IMR-90 (cell line): ENCODE measurements around the gene TBX10. TPM values are rescaled to one million over a fixed set of nuclear protein-coding genes. Genes with fewer than 3 reads are reported as not detected.

Source experiments
- ATAC-seq: fragments of 200-7000 bp; cut with Tn5 transposase; 2 replicates; pipeline ENCODE4 v1.9.1; 2020; ENCODE audit warnings: low read depth, mild to moderate bottlenecking, moderate library complexity
- BruUV-seq: library from RNA; stranded (reverse); fragments of 400-500 nt; replicated peaks from 2 replicates; lab custom pipeline; 2021; lab: Mats Ljungman, UMichigan
- CTCF ChIA-PET: fragments of 300-600 bp; formaldehyde crosslinking; extraction: SDS; loops from one replicate; lab custom pipeline; 2021; ENCODE audit warnings: antibody characterized with exemption; lab: Yijun Ruan, JAX
- POLR2A ChIA-PET: fragments of 300-600 bp; sonication (Branson Sonifier 250); formaldehyde crosslinking; loops from one replicate; lab custom pipeline; 2022; ENCODE audit warnings: antibody characterized with exemption; ENCODE audit not compliant: unreplicated experiment; lab: Charles Lee
- DNase-seq: peaks from one replicate; pipeline ENCODE4 v3.0.0; 2013
- H2AFZ ChIP-seq: replicated peaks from 2 replicates; pipeline ENCODE3; 2013; ENCODE audit warnings: low read length, mild to moderate bottlenecking; ENCODE audit not compliant: poor library complexity
- H2AK5ac ChIP-seq: 2 replicates; pipeline ENCODE4 v1.6.1; 2013; ENCODE audit warnings: low read depth, low read length, inconsistent platforms
- H2AK9ac ChIP-seq: replicated peaks from 2 replicates; pipeline ENCODE3; 2013; ENCODE audit warnings: mild to moderate bottlenecking, low read depth, low read length, moderate library complexity; ENCODE audit not compliant: poor library complexity
- H2BK120ac ChIP-seq: 2 replicates; pipeline ENCODE4 v1.6.1; 2013; ENCODE audit warnings: low read depth, low read length, inconsistent platforms
- H2BK15ac ChIP-seq: 3 replicates; pipeline ENCODE4 v1.6.1; 2013; ENCODE audit warnings: low read depth, low read length, inconsistent platforms
- H2BK20ac ChIP-seq: 2 replicates; pipeline ENCODE4 v1.6.1; 2013; ENCODE audit warnings: low read depth, mild to moderate bottlenecking, inconsistent platforms, low read length, moderate library complexity
- H2BK5ac ChIP-seq: 2 replicates; pipeline ENCODE4 v1.6.1; 2013; ENCODE audit warnings: mild to moderate bottlenecking, low read depth, low read length, inconsistent platforms; ENCODE audit not compliant: poor library complexity, severe bottlenecking
- H3K14ac ChIP-seq: replicated peaks from 2 replicates; pipeline ENCODE4 v1.6.1; 2013; ENCODE audit warnings: low read depth, low read length, inconsistent platforms
- H3K18ac ChIP-seq: 2 replicates; pipeline ENCODE4 v1.6.1; 2013; ENCODE audit warnings: low read depth, low read length, control low read depth
- H3K23ac ChIP-seq: 2 replicates; pipeline ENCODE4 v1.6.1; 2013; ENCODE audit warnings: low read depth, low read length, inconsistent platforms
- H3K27ac ChIP-seq: 2 replicates; pipeline ENCODE4 v1.5.1; 2013; ENCODE audit warnings: mild to moderate bottlenecking, control low read depth, low read length; ENCODE audit not compliant: insufficient read depth
- H3K27me3 ChIP-seq: 2 replicates; pipeline ENCODE4 v1.6.1; 2013; ENCODE audit warnings: low read length; ENCODE audit not compliant: control insufficient read depth, insufficient read depth
- H3K36me3 ChIP-seq: 2 replicates; pipeline ENCODE4 v1.6.1; 2013; ENCODE audit warnings: low read length, mixed read lengths; ENCODE audit not compliant: control insufficient read depth, insufficient read depth
- H3K4ac ChIP-seq: 2 replicates; pipeline ENCODE4 v1.6.1; 2013; ENCODE audit warnings: low read depth, low read length, inconsistent platforms
- H3K4me1 ChIP-seq: 2 replicates; pipeline ENCODE4 v1.6.1; 2013; ENCODE audit warnings: low read length, mixed read lengths; ENCODE audit not compliant: control insufficient read depth, insufficient read depth
- H3K4me2 ChIP-seq: 2 replicates; pipeline ENCODE4 v1.6.1; 2013; ENCODE audit warnings: low read depth, mild to moderate bottlenecking, control low read depth, low read length, moderate library complexity
- H3K4me3 ChIP-seq: 2 replicates; pipeline ENCODE4 v1.5.1; 2013; ENCODE audit warnings: low read depth, mild to moderate bottlenecking, control low read depth, low read length, moderate library complexity; ENCODE audit not compliant: insufficient read depth
- H3K56ac ChIP-seq: 2 replicates; pipeline ENCODE4 v1.6.1; 2013; ENCODE audit warnings: low read length, inconsistent platforms; ENCODE audit not compliant: insufficient read depth; ENCODE audit errors: extremely low read depth
- H3K79me1 ChIP-seq, 2 experiments: 2 replicates each; pipeline ENCODE4 v1.6.1; 2013; ENCODE audit warnings: low read length in 2 of 2, inconsistent platforms in 1 of 2, low read depth in 1 of 2
- H3K9ac ChIP-seq: 2 replicates; pipeline ENCODE4 v1.6.1; 2013; ENCODE audit warnings: low read depth, low read length, control low read depth
- H3K9me1 ChIP-seq: 2 replicates; pipeline ENCODE4 v1.6.1; 2013; ENCODE audit warnings: low read length, inconsistent platforms; ENCODE audit not compliant: insufficient read depth
- H3K9me3 ChIP-seq: 2 replicates; pipeline ENCODE4 v1.6.1; 2013; ENCODE audit warnings: low read length; ENCODE audit not compliant: control insufficient read depth, insufficient read depth
- H4K20me1 ChIP-seq: 2 replicates; pipeline ENCODE4 v1.6.1; 2013; ENCODE audit warnings: low read length, inconsistent platforms; ENCODE audit not compliant: insufficient read depth
- H4K5ac ChIP-seq: 2 replicates; pipeline ENCODE4 v1.6.1; 2013; ENCODE audit warnings: mild to moderate bottlenecking, low read depth, low read length, control low read depth
- H4K8ac ChIP-seq, 2 experiments: 2 replicates each; pipeline ENCODE4 v1.6.1; 2013; ENCODE audit warnings: low read depth in 2 of 2, low read length in 2 of 2, control low read depth in 1 of 2, inconsistent platforms in 1 of 2
- H4K91ac ChIP-seq: 2 replicates; pipeline ENCODE4 v1.6.1; 2013; ENCODE audit warnings: low read depth, low read length, inconsistent platforms; ENCODE audit not compliant: insufficient read depth
- BHLHE40 ChIP-seq: fragments of 150-350 bp; IDR thresholded peaks from 2 replicates; pipeline ENCODE4 v1.6.1; 2016; ENCODE audit warnings: mild to moderate bottlenecking, low read depth, low read length
- CEBPB ChIP-seq: IDR thresholded peaks from 2 replicates; pipeline ENCODE4 v1.6.1; 2012; ENCODE audit warnings: low read depth, low read length, improper control_type of control experiment
- CHD1 ChIP-seq: IDR thresholded peaks from 2 replicates; pipeline ENCODE4 v1.6.1; 2012; ENCODE audit warnings: low read depth, low read length, improper control_type of control experiment
- ELK1 ChIP-seq: fragments of 150-350 bp; IDR thresholded peaks from 2 replicates; pipeline ENCODE4 v1.6.1; 2016; ENCODE audit warnings: low read depth, mild to moderate bottlenecking, low read length, moderate library complexity, borderline replicate concordance
- FOS ChIP-seq: fragments of 150-350 bp; IDR thresholded peaks from 2 replicates; pipeline ENCODE4 v1.6.1; 2016; ENCODE audit warnings: low read depth, low read length
- MAFK ChIP-seq: IDR thresholded peaks from 2 replicates; pipeline ENCODE4 v1.6.1; 2012; ENCODE audit warnings: low read depth, low read length, improper control_type of control experiment
- MAZ ChIP-seq: IDR thresholded peaks from 2 replicates; pipeline ENCODE4 v1.6.1; 2012; ENCODE audit warnings: low read depth, mild to moderate bottlenecking, low read length, improper control_type of control experiment, moderate library complexity, borderline replicate concordance
- MXI1 ChIP-seq: IDR thresholded peaks from 2 replicates; pipeline ENCODE4 v1.6.1; 2012; ENCODE audit warnings: low read depth, mild to moderate bottlenecking, low read length, moderate library complexity, borderline replicate concordance
- NFE2L2 ChIP-seq: fragments of 150-350 bp; IDR thresholded peaks from 2 replicates; pipeline ENCODE4 v1.6.1; 2016; ENCODE audit warnings: low read depth, mild to moderate bottlenecking, low read length
- POLR2A ChIP-seq: IDR thresholded peaks from 2 replicates; pipeline ENCODE4 v1.6.1; 2012; ENCODE audit warnings: mild to moderate bottlenecking, low read depth, low read length
- RAD21 ChIP-seq: IDR thresholded peaks from 2 replicates; pipeline ENCODE4 v1.6.1; 2012; ENCODE audit warnings: low read length, improper control_type of control experiment
- RCOR1 ChIP-seq: IDR thresholded peaks from 2 replicates; pipeline ENCODE4 v1.6.1; 2012; ENCODE audit warnings: mild to moderate bottlenecking, low read length, improper control_type of control experiment; ENCODE audit not compliant: insufficient replicate concordance
- RFX5 ChIP-seq: IDR thresholded peaks from 2 replicates; pipeline ENCODE4 v1.8.0; 2012; ENCODE audit warnings: low read depth, mild to moderate bottlenecking, low read length, moderate library complexity
- SMC3 ChIP-seq: fragments of 150-350 bp; IDR thresholded peaks from 2 replicates; pipeline ENCODE4 v1.6.1; 2016; ENCODE audit warnings: low read depth, mild to moderate bottlenecking, antibody characterized with exemption, low read length, moderate library complexity
- USF2 ChIP-seq: fragments of 150-350 bp; IDR thresholded peaks from 2 replicates; pipeline ENCODE4 v1.6.1; 2017; ENCODE audit warnings: mild to moderate bottlenecking, antibody characterized with exemption, low read length, low read depth
- WGBS, 2 experiments: methylation state at CpG; one replicate each; pipeline versions ENCODE4 v1.1.5 to v1.1.7; 2013; ENCODE audit warnings: missing lambda C conversion rate in 2 of 2; ENCODE audit not compliant: insufficient read length in 1 of 2; ENCODE audit errors: extremely low coverage in 2 of 2; 5-methylcytosine and 5-hydroxymethylcytosine counted together
- dilution Hi-C: fragments of 300-500 bp; cut with HindIII; formaldehyde crosslinking; loops from one replicate; pipeline ENCODE4 v1.14.3; 2018; ENCODE audit warnings: low sequenced_read_pairs; ENCODE audit not compliant: unreplicated experiment
- in situ Hi-C: fragments of 300-500 bp; cut with MboI; formaldehyde crosslinking; loops from 3 replicates; pipeline ENCODE4 v1.14.3; 2019; ENCODE audit warnings: low sequenced_read_pairs, inconsistent platforms, mixed read lengths
- intact Hi-C: fragments of 100-400 bp; cut with micrococcal nuclease; formaldehyde crosslinking; loops from 2 replicates; pipeline ENCODE4 v1.10.0; 2022
- polyA plus RNA-seq, 3 experiments: library from polyadenylated mRNA; depleted of rRNA; stranded (reverse); fragments of >200 nt; gene quantifications; 2 replicates each; pipeline ENCODE4 v1.2.3, GENCODE V29; 2012; ENCODE audit warnings: low replicate concordance in 1 of 3
- total RNA-seq: library from RNA; depleted of rRNA; stranded (reverse); fragments of >200 nt; gene quantifications from 2 replicates; pipeline ENCODE4 v1.2.3, GENCODE V29; 2012
- TF ChIP-seq, protein P1 (sequence below): conservative IDR thresholded peaks from 2 replicates; pipeline ENCODE4 v1.5.1; 2012; ENCODE audit warnings: mild to moderate bottlenecking, low read depth, low read length, improper control_type of control experiment

The TBX10 gene
- total and polyA plus RNA-seq, 2 of the 4 experiments (the other 2 are of a cell fraction), result not detected

- Histone ChIP-seq H3K18ac (no peak overlapping the region), H4K91ac (no peak overlapping the region), H2BK20ac (no peak overlapping the region), H2AK5ac (no peak overlapping the region), H3K4ac (no peak overlapping the region), H4K20me1 (0 out of 2 replicates have a peak, but pooled peaks cover 4% of the 10 kb centered on the region), H3K27ac (no peak overlapping the region), H3K79me1 (no peaks in the 10 kb centered on the region), H4K5ac (no peak overlapping the region), H3K4me3 (no peak overlapping the region), H3K14ac (no peak overlapping the region), H2BK15ac (no peak overlapping the region), H3K9me1 (peaks cover 7% of the 10 kb centered on the region; the same call in 1 of the 2 replicates), H3K27me3 (peaks cover 10% of the 10 kb centered on the region), H2BK5ac (no peak overlapping the region), H3K36me3 (no peaks in the 10 kb centered on the region), H3K56ac (no peak overlapping the region), H3K4me2 (no peak overlapping the region), H2BK120ac (no peak overlapping the region), H3K23ac (no peak overlapping the region), H3K4me1 (no peaks in the 10 kb centered on the region), H4K8ac (no peak overlapping the region), H2AK9ac (no peak overlapping the region), H3K9ac (no peak overlapping the region), H2AFZ (no peak overlapping the region), H3K9me3 (no peaks in the 10 kb centered on the region; the same call in 1 of the 2 replicates)
- no peak for DNase-seq
- ATAC-seq, result no peak
- CTCF ChIA-PET, result no interaction called here
- BruUV-seq, result no TSS peak
- POLR2A ChIA-PET, result no interaction called here
- in situ Hi-C loops (no loop called here), dilution Hi-C loops (no loop called here), intact Hi-C loops (loop anchor here (10.0 kb wide), 1 partner anchor 147 kb away; no protein-coding TSS in a partner anchor)
- no CpG with 5 or more reads among the region's 15 CpGs for WGBS, 2 experiments
- TF ChIP-seq SMC3 (no peak), POLR2A (no peak), MXI1 (no peak), RFX5 (no peak), CEBPB (no peak), BHLHE40 (no peak), USF2 (no peak), RAD21 (no peak), NFE2L2 (no peak), MAFK (no peak), MAZ (no peak), FOS (no peak), RCOR1 (no peak), ELK1 (no peak), CHD1 (no peak)
- TF ChIP-seq, protein P1, sequence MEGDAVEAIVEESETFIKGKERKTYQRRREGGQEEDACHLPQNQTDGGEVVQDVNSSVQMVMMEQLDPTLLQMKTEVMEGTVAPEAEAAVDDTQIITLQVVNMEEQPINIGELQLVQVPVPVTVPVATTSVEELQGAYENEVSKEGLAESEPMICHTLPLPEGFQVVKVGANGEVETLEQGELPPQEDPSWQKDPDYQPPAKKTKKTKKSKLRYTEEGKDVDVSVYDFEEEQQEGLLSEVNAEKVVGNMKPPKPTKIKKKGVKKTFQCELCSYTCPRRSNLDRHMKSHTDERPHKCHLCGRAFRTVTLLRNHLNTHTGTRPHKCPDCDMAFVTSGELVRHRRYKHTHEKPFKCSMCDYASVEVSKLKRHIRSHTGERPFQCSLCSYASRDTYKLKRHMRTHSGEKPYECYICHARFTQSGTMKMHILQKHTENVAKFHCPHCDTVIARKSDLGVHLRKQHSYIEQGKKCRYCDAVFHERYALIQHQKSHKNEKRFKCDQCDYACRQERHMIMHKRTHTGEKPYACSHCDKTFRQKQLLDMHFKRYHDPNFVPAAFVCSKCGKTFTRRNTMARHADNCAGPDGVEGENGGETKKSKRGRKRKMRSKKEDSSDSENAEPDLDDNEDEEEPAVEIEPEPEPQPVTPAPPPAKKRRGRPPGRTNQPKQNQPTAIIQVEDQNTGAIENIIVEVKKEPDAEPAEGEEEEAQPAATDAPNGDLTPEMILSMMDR, result no peak
Observed at GRCh38 chr11:67647471-67647870, 7.9 kb upstream of the TBX10 start.
